Stimulated activated naive CD4-positive, alpha-beta T cell (primary cell): ENCODE data around the gene PARVG.
"Not testable (repeated sequence)": the region's sequence is repeated elsewhere in the genome, so short reads cannot be mapped to it uniquely, and the experiment has no call there.

Experiments used
- DNase-seq, 6 experiments: peaks; one replicate each; lab custom pipeline; 2025; lab: John Stamatoyannopoulos, UW

Gene PARVG

DNA sequence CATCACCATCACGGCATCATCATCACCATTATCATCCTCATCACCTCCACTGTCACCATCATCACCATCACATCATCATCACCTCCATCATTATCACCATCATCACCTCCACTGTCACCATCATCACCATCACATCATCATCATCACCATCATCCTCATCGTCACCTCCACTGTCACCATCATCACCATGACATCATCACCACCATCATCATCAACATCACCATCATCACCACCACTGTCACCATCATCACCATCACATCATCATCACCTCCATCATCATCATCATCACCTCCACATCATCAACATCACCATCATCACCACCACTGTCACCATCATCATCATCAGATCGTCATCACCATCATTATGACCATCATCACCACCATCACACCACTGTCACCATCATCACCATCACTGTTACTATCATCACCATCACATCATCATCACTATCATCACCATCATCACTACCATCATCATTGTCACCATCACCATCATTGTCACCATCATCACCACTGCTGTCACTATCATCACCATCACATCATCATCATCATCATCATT, 32.8 kb downstream of the PARVG start:
- DNase-seq: no peak

DNA sequence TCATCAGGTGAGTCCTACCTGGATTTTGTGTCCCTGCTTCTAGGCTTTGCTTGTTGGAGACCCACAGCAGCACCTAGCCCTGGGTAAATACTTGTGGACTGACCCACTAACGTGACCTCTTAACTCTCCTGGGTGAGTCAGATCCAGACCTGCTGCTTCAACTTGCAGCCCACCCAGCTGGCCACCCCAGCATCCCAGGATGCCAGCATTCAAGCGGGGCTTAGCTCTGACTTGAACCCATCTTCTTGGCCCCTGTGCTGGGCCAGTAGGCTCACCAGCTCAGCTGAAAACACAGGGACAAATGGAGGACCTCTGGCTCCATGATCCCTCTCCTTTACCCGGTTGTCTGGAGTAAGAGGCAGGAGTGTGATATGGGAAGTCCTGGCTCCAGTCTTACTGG, 33.5 kb downstream of the PARVG start:
- no peak for DNase-seq

DNA sequence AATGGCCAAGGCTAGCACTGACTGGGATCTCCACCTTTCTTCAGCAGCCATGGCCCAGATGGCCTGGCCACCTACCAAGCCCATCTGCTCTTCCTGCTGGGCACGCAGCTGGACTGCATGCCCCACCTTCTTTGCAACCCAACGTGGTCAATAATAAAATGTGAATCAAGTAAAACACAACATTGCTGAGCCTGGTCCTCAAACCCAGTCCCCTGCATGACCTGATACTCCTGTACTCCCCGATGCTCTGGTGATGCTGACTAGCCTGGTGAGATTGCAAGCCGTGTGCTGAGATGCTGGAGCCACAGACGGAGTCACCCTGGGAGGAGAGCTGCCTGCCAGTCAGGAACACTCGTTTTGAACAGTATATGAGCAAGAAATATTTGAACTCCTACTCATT, 34.0 kb downstream of the PARVG start:
- no peak for DNase-seq

DNA sequence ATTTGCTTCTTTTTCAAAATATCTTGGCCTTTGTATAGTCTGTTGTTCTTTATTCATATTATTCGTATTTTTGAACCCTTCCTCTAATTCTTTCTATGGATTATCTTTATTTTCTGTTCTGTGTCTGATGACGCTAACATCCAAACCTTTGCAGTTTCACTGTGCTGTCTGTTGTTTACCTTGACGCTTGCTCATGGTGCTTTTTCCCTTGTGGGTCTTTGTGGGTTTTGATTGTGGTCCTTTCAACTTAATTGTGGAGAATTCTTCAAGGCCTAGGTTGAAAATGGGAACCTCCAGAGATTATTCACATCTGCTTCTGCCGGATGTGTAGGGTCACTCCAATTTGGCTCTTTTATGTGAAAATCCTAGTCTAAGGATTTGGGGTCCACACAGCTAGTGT, 34.6 kb downstream of the PARVG start:
- DNase-seq: no peak

DNA sequence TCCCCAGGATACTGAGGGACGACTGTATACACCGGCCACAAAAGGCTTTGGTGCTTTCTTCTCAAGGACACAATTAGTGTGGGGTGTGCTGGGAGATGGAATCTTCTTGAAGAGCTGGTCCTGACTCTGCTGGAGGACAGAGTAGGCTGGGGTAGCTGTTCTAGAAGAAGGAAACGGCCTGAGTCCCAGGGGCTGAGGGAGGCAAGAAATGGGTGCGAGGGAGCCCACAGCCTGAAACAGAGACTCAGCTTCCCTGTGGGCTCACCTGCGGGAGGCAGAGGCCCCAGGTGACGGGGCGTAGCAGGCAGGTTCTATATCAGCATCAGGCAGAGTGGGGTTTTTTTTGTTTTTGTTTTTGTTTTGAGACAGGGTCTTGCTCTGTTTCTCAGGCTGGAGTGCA, 36.6 kb downstream of the PARVG start:
- DNase-seq: no peak

DNA sequence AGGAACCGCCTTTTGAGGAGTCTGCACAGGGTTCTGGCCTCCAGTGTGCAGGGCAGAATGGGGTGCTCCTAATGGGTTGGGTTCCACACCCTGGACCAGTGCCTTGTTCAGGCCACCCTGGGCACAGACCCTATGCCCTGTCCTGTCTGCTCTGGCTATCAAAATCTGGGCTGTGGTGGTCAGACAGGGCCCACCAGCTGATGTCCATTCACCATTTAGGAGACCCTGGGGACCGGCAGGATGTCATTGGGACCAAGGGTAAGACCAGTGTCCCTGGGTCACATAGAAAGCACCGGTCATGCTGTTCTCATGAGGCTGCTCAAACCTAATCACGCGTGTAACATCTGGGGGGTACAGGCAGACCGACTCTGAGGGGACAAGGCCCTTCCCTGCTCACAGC, 37.3 kb downstream of the PARVG start:
- no peak for DNase-seq

DNA sequence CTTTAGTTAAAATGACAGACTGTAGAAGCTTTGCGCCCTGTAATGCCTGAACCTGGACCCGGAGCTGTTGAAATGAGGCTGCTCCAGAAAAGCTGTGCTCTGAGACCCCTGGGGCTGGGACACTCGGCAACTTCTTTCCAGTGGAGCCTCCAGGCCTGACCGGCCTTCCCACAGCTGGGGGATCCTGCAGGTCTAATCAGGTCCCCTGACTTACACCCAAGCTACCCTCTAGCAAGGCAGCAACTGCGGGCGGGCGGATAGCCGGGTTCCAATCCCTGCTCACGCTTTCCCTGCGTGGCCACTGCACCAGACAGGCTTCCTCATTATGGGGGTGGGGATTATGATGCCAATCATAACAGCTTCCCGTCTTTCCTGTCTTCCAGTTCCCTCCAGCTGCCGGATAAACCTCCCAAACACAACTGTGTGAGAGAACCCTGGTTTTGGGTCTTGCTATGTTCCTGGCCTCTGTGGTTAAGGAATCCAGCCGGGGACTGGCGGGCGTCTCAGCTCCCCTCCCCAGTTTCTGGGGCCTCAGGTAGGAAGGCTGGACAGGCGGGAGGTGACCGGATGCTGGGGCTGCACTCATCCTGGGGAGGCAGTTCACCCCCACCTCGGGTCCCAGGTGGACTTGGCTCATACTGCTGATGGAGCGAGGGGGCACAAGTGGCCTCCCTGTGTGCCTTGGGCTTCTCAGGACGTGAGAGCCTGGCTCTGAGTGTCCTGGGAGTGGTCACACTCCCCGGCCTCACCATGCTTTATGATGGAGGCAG, 38.6 kb downstream of the PARVG start:
- DNase-seq: no peak

DNA sequence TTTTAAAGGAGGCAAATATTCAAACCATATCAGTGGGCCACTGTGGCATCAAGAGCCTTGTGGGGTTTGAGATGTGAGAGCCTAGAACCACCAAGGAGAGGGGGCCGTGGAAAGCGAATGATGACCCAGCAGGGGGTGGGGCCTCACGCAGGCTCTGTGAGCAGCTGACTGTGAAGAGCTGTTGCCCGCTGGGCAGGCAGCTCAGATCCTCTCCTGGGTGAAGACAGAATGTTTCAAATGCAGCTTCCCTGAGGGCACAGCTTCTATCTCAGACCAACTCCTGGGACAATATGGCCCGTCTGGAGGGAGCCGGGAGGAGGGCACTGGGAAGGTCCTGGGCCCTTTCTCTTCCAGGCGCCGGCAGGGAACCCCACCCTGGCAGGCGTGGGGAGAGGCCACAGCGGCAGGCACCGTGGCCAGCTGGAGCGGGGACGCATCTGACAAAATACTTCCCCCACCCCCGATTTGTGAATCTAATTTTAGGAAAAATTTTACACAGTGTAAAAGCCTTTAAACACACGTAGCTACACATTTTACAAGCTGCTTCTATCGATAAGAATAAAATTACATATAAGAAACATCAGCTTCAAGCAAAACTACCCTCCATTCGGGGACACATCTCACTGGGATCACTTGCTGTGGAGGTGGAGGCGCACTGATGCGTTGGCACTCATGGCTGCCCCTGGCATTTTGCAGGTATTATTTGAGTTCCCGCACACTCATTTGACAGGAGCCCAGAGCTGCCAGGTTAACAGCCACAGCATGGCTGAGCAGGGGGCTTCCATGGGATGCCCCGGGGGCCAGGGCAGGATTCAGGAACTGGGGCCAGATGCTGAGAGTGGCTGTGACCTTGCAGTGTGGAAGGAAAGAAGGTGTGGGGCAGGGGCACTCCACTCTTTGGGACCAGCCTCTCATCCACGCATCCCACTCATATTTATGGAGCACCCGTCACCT, 40.3 kb downstream of the PARVG start:
- no peak for DNase-seq

DNA sequence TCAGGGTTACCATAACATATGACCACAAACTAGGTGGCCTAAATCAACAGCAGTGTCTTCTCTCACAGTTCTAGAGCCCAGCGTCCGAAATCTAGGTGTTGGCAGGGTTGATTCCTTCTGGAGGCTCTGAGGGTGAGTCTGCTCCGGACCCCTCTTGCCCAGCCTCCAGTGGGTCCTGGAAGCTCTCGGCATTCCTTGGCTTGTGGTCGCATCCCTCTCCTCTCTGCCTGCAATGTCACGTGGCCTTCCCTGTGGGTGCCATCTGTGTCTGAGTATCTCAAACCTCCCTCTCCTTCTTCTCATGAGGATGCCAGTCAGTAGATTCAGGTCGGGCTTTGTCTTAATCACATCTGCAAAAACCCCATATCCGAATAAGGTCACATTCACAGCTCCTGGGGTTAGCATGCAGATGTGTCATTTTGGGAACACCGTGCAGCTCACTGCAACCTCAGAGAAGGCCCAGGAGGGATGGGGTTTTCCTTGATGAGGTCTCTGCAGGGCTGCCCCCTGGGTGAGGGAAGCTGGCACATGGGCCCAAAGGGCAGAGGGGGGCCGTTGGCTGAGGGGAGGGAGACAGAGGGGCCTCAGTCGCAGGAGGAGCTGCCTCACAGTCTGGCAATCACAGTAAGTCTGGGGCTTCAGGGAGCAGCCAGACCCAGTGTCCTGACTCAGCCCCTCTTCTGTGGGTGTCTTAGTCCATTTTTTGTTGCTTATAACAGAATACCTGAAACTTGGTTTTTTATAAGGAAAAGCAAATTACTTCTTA, 41.2 kb downstream of the PARVG start:
- DNase-seq: no peak

DNA sequence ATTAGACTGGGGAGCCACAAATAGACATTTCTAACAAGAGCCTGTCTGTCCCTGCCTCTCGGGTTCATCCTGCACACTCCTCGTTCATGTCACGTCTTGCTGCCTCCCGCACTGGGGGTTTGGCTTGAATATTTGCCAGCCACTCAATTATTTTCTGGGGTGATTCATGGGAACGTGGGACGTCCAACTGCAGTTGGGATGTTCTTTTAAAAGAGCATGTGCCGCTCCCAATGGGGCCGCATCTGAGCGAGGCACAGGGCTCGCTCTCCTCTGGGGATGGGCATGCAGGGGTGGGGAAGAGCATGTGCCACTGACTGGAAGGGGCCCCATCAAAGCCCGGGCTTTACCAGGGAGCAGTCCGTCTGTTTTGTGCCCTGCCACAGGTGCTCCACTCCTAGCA, 43.4 kb downstream of the PARVG start:
- DNase-seq: no peak

DNA sequence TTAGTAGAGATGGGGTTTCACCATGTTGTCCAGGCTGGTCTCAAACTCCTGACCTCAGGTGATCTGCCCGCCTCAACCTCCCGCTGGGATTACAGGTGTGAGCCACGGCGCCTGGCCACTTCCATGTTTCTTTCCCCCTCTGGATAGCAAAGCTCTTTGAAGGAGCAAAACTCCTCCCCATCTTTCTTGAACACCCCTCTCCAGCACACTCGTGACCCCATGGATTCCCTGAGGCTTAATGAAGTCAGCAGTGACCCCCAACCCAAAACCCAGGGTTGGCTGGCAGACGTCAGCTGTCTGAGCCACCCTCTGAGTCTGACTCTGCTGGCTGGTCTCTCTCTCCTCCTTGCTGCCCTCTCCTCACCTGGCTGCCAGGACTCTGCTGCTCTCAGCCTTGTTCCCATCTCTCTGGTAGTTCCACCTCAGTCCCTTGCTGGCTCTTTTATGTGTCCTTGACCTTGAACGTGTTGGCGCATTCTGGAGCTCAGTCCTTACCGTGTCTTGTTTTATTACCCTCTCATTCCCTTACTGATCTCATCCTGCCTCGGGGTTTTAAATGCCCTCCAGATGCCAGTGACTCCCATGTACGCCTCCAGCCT, 44.5 kb downstream of the PARVG start:
- no peak for DNase-seq

DNA sequence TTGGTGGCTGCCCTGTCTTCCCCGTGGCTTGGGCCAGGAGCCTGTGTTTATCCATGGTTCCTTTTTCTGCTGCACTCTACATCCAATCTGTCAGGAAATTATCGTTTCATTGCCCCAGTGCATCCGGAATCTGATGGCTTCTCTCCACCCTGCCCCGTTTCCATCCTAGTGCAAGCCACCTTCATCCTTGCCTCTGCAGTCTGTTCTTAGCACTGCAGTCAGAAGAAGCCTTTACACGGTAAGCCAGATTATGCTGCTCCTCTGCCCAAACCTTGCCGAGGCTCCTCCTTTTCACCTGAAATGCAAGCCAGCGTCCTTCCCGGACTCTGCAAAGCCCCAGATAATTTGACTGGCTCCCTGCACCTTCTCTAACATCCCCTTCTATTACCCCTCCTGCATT, 45.1 kb downstream of the PARVG start:
- no peak for DNase-seq

DNA sequence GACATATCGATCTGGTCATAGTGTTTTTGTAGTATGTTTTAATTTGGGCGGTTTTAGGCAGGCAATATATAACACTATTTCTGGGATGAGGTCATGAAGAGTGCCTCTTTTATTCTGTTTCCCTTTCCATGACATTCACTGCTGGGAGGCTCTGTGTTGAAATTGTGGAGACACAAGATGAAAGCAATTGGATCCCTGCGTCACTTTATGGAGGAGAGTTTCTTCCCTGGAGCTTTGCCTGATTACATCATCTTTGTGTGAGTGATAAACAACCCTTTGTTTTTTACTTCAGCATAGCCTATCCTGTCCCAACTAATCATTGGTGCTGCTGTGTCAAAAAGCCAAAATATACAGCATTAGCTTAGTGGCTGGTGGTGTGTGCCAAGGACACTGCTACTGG, 48.6 kb downstream of the PARVG start:
- DNase-seq: no peak

DNA sequence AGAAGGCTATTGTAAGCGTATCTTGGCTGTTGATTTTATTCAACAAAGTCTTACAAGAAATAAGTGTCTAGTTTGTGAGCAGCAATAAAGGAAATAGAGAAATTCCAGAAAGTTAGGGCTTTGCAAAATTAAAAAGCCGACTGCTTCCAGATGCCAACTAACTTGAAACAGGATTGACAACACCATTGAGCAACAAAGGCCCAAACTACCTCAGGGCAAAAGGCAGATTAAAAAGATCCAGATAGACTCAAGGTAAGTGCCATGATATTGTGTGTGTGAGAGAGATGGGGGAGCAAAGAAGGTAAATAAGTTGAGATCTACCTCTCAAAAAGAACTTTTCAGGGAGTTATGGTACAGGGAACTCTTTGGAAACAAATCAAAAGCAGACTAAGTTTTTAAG, 49.1 kb downstream of the PARVG start:
- no peak for DNase-seq

DNA sequence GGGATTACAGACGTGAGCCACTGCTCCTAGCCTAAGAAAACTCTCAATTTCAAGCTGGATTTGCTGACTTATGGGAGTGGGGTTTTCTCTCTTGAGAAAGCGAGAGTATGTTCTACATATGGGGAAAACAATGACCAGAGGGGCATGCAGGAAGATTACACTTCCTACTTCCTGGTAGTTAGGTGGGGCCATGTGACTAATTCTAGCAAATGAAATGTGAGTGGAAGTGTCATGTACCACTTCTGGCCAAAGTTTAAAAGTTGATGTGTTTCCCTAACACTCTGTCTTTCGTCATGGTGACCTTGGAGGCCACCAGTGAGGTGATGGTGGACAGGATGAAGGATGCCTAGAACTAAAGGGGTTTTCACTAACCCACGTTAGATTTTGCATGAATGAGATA, 50.5 kb downstream of the PARVG start:
- DNase-seq: no peak

DNA sequence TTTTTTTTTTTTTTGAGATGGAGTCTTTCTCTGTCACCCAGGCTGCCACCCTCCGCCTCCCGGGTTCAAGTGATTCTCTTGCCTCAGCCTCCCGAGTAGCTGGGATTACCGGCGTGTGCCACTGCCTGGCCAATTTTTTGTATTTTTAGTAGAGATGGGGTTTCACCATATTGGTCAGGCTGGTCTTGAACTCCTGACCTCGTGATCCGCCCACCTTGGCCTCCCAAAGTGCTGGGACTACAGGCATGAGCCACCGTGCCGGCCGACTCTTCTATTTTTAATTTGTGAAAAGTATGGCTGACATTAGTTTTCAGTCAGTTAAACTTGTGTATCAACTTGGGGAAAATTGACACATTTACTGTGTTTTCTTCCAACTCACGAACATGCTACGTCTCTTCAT, 53.6 kb downstream of the PARVG start:
- not testable (repeated sequence) for DNase-seq

DNA sequence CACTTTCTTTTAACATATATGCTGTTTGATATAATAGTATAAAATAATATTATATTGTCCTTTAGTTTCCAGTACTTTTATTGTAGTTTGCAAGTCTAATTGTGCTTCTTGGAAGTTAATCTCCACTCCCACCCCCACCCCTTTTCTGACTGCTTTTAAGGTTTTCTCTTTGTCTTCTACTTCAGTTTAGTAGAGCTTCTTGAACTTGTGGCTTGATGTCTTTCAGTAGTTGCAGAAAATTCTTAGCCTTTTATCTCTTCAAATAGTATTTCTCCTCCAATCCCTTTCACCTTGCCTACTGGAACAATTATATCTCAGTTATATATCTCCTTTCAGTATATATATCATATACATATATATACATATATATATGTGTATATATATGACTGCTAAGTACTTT, 56.6 kb downstream of the PARVG start:
- DNase-seq: no peak

DNA sequence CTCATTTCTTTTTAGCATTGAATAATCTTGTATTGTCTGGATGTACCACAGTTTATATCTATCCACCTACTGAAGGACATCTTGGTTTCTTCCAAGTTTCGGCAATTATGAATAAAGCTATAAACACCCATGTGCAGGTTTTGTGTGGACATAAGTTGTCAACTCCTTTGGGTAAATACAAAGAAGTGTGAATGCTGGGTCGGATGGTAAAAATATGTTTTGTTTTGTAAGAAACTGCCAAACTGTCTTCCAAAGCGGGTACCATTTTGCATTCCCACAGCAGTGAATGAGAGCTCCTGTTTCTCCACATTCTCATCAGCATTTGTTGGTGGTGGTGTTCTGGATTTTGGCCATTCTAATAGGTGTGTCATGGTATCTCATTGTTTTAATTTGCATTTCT, 60.4 kb downstream of the PARVG start:
- not testable (repeated sequence) for DNase-seq

DNA sequence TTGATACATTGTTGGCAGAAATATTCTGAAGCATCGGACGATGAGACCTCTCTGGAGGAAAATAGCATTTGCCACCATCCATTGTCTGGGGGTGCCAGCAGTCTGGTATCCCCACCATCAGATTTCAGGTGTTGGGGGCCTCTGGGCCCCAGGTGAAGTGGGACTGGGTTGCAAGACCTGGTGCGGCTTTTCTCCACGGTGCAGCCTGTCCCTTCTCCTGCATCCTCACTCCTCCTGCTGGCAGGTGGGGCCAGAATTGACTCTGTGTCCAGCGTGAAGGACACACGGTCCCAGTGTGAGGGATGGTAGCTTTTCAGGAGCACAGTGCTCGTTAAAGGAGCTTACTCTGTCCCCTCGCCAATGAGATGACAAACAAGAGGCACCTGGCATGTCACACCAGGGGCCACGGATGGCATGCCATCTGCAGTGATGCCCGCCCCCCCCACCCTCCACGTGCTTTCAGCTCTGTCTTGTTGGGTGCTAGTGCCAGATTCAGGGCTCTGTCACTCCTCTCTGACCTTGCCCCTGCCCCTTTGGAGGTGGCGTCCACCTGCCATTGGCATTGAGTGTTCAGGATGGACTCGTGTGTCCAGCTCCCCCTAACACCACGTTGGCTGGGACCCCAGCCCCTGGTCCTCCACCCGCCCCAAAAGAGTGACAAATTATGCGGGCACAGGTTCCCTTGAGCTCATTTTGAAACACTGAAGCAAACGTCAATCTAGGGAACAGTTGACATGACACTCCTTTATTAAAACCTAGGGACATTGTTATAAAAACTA, 62.4 kb downstream of the PARVG start:
- no peak for DNase-seq

DNA sequence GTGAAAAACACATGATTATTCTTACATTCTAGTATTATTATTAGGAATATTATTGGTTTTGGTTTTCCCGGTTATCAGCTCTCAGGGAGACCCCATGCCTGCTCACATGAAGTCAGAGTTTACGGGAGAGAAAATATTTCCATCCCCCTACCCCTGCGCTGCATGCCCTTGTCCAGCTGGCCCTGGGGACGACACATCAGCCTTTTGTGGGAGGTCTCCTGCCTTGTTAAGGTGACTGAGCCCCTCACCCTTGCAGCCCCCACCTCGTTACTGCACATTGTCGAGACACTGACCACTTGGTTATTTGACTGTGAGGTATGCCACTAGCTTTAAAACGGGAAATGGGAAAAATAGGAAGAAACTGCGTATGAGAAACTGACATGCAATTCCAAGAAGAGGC, 63.0 kb downstream of the PARVG start:
- DNase-seq: no peak

DNA sequence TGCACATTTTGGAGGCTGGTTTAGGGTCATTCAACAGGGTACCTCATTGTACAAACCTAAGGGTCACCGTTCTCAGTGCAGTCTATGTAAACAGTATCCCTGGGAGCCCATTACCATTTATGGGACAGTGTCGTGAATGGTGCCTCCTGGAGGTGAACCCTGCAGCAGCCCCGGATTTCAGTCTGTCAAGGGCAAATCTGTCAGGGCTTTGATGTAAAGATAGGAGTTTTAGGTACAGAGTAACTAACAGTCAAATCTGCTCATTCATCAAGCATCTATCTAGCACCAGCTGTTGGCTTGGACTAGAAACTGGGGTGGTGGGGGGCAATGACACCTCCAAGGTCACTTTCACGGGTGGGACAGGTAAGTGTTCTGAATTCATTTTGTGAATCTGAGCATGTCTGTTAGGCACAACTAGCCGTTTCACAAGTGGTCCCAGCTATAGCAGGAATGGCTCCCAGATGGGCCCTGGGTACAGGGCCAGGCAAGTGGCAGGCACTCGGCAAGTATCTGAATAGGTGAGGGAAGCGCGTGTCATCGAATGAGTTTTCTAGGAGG, 63.6 kb downstream of the PARVG start:
- no peak for DNase-seq
